Fibroblast of lung (primary cell): Measurements from ENCODE around the gene HSF2BP.

Source experiments
- CTCF ChIP-seq, 2 donors: IDR thresholded peaks in 1 of 2; conservative IDR thresholded peaks in 1 of 2; 1 replicate in 1 of 2; 2 replicates in 1 of 2; pipeline ENCODE4 v1.5.1; 2011 to 2012; ENCODE audit warnings: low read length in 2 of 2, control low read depth in 1 of 2, inconsistent platforms in 1 of 2, low read depth in 1 of 2, mild to moderate bottlenecking in 1 of 2
- EZH2 ChIP-seq: IDR thresholded peaks from 2 replicates; pipeline ENCODE4 v1.5.1; 2012; ENCODE audit warnings: low read length, control low read depth, mild to moderate bottlenecking; ENCODE audit errors: missing control alignments

- TF ChIP-seq CTCF (conservative IDR thresholded peaks at IDR 0.05 in 1 of 2, IDR thresholded peaks at IDR 0.05 in 1 of 2; ENCODE audit: low read depth in 1 of 2, low read length in 2 of 2) = no peak
- TF ChIP-seq EZH2 = no peak
These were observed 44.4 kb downstream of the HSF2BP start for GRCh38 chr21:43614839-43615238.
